Activated B cell treated with CpG ODN at 0.5 μM for 24 hours (primary cell): ENCODE measurements around the gene CCNT1. TPM values are rescaled to one million over a fixed set of nuclear protein-coding genes. Genes with fewer than 3 reads are reported as not detected.

Source experiments
- ATAC-seq: fragments of 200-7000 bp; cut with Tn5 transposase; one replicate; pipeline ENCODE4 v1.10.0; 2021; ENCODE audit warnings: low read depth, mild to moderate bottlenecking, moderate library complexity
- CTCF ChIA-PET: fragments of 350-600 bp; sonication (Branson Sonifier 250); formaldehyde crosslinking; loops from one replicate; lab custom pipeline; 2021; ENCODE audit warnings: antibody characterized with exemption; lab: Charles Lee
- POLR2A ChIA-PET: fragments of 350-600 bp; sonication (Branson Sonifier 250); formaldehyde crosslinking; loops from one replicate; lab custom pipeline; 2021; ENCODE audit warnings: antibody characterized with exemption; lab: Charles Lee
- DNase-seq: peaks from one replicate; pipeline ENCODE4 v3.0.0; 2022
- H3K27ac Mint-ChIP-seq: one replicate; pipeline ENCODE4 v1.8.0; 2020; ENCODE audit warnings: mixed read lengths
- H3K27me3 Mint-ChIP-seq: one replicate; pipeline ENCODE4 v1.8.0; 2021; ENCODE audit warnings: mixed read lengths
- H3K36me3 Mint-ChIP-seq: one replicate; pipeline ENCODE4 v1.8.0; 2021; ENCODE audit warnings: low read depth, mixed read lengths
- H3K4me1 Mint-ChIP-seq: one replicate; pipeline ENCODE4 v1.8.0; 2021; ENCODE audit warnings: mixed read lengths
- H3K4me3 Mint-ChIP-seq: one replicate; pipeline ENCODE4 v1.8.0; 2020; ENCODE audit warnings: mild to moderate bottlenecking, mixed read lengths
- H3K9me3 Mint-ChIP-seq: one replicate; pipeline ENCODE4 v1.8.0; 2020; ENCODE audit warnings: mixed read lengths
- intact Hi-C: fragments of 100-400 bp; cut with micrococcal nuclease; formaldehyde crosslinking; loops from one replicate; pipeline ENCODE4 v1.15.1; 2024
- total RNA-seq: library from RNA; stranded (reverse); gene quantifications from 2 replicates; pipeline ENCODE4 v1.2.3, GENCODE V29; 2022
- TF ChIP-seq, protein P1 (sequence below): fragments of 200-600 bp; IDR thresholded peaks from one replicate; pipeline ENCODE4 v1.8.0; 2022; ENCODE audit warnings: antibody characterized with exemption, mild to moderate bottlenecking

CCNT1 gene
- total RNA-seq, 1 donor from 2014 or later = 48.9 TPM

GRCh38 chr12:48640854-48641253 lies 75.7 kb downstream of the CCNT1 start:
- H3K27me3 Mint-ChIP-seq = no peaks in the 10 kb centered on the region
- TF ChIP-seq, protein P1, sequence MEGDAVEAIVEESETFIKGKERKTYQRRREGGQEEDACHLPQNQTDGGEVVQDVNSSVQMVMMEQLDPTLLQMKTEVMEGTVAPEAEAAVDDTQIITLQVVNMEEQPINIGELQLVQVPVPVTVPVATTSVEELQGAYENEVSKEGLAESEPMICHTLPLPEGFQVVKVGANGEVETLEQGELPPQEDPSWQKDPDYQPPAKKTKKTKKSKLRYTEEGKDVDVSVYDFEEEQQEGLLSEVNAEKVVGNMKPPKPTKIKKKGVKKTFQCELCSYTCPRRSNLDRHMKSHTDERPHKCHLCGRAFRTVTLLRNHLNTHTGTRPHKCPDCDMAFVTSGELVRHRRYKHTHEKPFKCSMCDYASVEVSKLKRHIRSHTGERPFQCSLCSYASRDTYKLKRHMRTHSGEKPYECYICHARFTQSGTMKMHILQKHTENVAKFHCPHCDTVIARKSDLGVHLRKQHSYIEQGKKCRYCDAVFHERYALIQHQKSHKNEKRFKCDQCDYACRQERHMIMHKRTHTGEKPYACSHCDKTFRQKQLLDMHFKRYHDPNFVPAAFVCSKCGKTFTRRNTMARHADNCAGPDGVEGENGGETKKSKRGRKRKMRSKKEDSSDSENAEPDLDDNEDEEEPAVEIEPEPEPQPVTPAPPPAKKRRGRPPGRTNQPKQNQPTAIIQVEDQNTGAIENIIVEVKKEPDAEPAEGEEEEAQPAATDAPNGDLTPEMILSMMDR = no peak
- POLR2A ChIA-PET = no interaction called here
- peaks cover 4% of the 10 kb centered on the region for H3K9me3 Mint-ChIP-seq
- peaks cover 19% of the 10 kb centered on the region for H3K36me3 Mint-ChIP-seq
- no peaks in the 10 kb centered on the region for H3K4me1 Mint-ChIP-seq
- CTCF ChIA-PET = no interaction called here
- no peak overlapping the region for H3K4me3 Mint-ChIP-seq
- H3K27ac Mint-ChIP-seq = no peak overlapping the region
- intact Hi-C loops = no loop called here
- DNase-seq (no peak), ATAC-seq (no peak)

DNA sequence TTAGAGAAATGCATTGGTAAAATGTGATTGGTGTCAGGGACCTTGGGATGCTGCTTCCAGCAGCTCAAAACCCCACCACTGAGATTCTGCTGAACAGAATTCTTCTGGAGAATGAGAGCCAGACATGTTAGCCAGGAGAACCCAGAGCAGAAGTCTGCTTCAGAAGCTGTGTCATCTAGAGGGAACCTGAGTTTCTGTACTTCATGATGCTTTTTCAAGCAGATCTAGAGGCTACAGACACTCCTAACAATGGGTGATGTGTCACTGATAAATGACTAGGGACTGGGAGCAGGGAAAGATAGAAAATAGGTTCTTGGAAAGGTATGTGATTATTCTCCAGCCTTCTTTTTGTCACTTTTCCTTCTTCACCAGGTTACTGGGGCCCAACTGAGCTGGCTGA lies 76.1 kb downstream of the CCNT1 start:
- intact Hi-C loops = no loop called here
- TF ChIP-seq, protein P1 = no peak
- ChIA-PET POLR2A (no interaction called here), CTCF (no interaction called here)
- H3K36me3 Mint-ChIP-seq = peaks cover 19% of the 10 kb centered on the region
- H3K4me3 Mint-ChIP-seq = no peak overlapping the region
- no peaks in the 10 kb centered on the region for H3K27me3 Mint-ChIP-seq
- ATAC-seq (no peak), DNase-seq (no peak)
- no peak overlapping the region for H3K27ac Mint-ChIP-seq
- peaks cover 4% of the 10 kb centered on the region for H3K9me3 Mint-ChIP-seq
- no peaks in the 10 kb centered on the region for H3K4me1 Mint-ChIP-seq

Other genes with a start within 250 kb of the CCNT1 start
- gene ANP32D, start 244.1 kb downstream of the CCNT1 start, total RNA-seq = not detected in 2 replicates
- gene C12orf54, start 234.2 kb downstream of the CCNT1 start, total RNA-seq = not detected in 2 replicates
- not detected in 2 replicates for gene OR8S1, start 191.1 kb downstream of the CCNT1 start, total RNA-seq
- not detected in 2 replicates for gene LALBA, start 146.7 kb downstream of the CCNT1 start, total RNA-seq
- 52.4 and 59.5 TPM in 2 replicates for gene KANSL2, start 34.5 kb downstream of the CCNT1 start, total RNA-seq
- gene ADCY6, start 72.4 kb upstream of the CCNT1 start, total RNA-seq = 0.37 and 0.60 TPM in 2 replicates
- 1.9 and 2.1 TPM in 2 replicates for gene CACNB3, start 101.8 kb upstream of the CCNT1 start, total RNA-seq
- 116 and 118 TPM in 2 replicates for gene DDX23, start 135.5 kb upstream of the CCNT1 start, total RNA-seq
- 4.9 and 5.9 TPM in 2 replicates for gene RND1, start 149.2 kb upstream of the CCNT1 start, total RNA-seq
- 22.9 and 26.1 TPM in 2 replicates for gene FKBP11, start 208.8 kb upstream of the CCNT1 start, total RNA-seq
- 113 and 119 TPM in 2 replicates for gene ARF3, start 240.8 kb upstream of the CCNT1 start, total RNA-seq